22Rv1 (cell line): Measurements from ENCODE around the gene TRIP12.

Experiments used
- CTCF ChIP-seq: fragments of 450-650 bp; IDR thresholded peaks from 2 replicates; pipeline ENCODE4 v1.5.1; 2017; ENCODE audit warnings: mild to moderate bottlenecking
- ZFX ChIP-seq: fragments of 450-650 bp; IDR thresholded peaks from 2 replicates; pipeline ENCODE4 v1.6.1; 2017; ENCODE audit warnings: antibody characterized with exemption, borderline replicate concordance

- TF ChIP-seq CTCF (no peak), ZFX (no peak)
Observed at GRCh38 chr2:229873123-229873581, 48.7 kb downstream of the TRIP12 start.
